OCI-M1 (cell line): ENCODE data around the gene TSFM.

Experiments
- DNase-seq: peaks from one replicate; lab custom pipeline; 2025; lab: John Stamatoyannopoulos, UW

Gene TSFM

GRCh38 chr12:57746025-57746424, 36.6 kb upstream of the TSFM start:
- DNase-seq = peak; percentile 44

- no peak for DNase-seq
Measured at GRCh38 chr12:57749061-57749460, 33.5 kb upstream of the TSFM start.

GRCh38 chr12:57750561-57751431, 31.8 kb upstream of the TSFM start:
- no peak for DNase-seq

- DNase-seq = no peak
Measured at GRCh38 chr12:57751432-57751787, 31.2 kb upstream of the TSFM start.

GRCh38 chr12:57751788-57752667, 30.6 kb upstream of the TSFM start, which contains the start of gene CDK4:
Gene CDK4 (minus strand): TSS chr12:57752310. CDS start chr12:57751717, 593 bp downstream.
- peak; percentile 100 for DNase-seq

- DNase-seq = no peak
Measured at GRCh38 chr12:57752668-57753000, 30.0 kb upstream of the TSFM start.

GRCh38 chr12:57753756-57754337, 28.7 kb upstream of the TSFM start:
- DNase-seq = peak; percentile 51

GRCh38 chr12:57754411-57755193, 28.0 kb upstream of the TSFM start, which contains the start of gene MARCHF9:
Gene MARCHF9 (plus strand): TSS chr12:57755103. CDS start chr12:57755529, 426 bp downstream.
- peak; percentile 45 for DNase-seq

GRCh38 chr12:57755194-57755453, 27.5 kb upstream of the TSFM start:
- no peak for DNase-seq

- no peak for DNase-seq
Measured at GRCh38 chr12:57755454-57756372, 26.9 kb upstream of the TSFM start.

- DNase-seq = peak; percentile 77
Measured at GRCh38 chr12:57756406-57757341, 25.9 kb upstream of the TSFM start.

GRCh38 chr12:57757771-57758170, 24.8 kb upstream of the TSFM start:
- no peak for DNase-seq

GRCh38 chr12:57758552-57759359, 23.8 kb upstream of the TSFM start:
- DNase-seq = no peak

- peak; percentile 49 for DNase-seq
Measured at GRCh38 chr12:57759360-57759980, 23.1 kb upstream of the TSFM start.

GRCh38 chr12:57760347-57760982, 22.1 kb upstream of the TSFM start:
- DNase-seq = peak; percentile 5

GRCh38 chr12:57761391-57761998, 21.1 kb upstream of the TSFM start:
- DNase-seq = no peak

GRCh38 chr12:57762463-57762862, 20.1 kb upstream of the TSFM start:
- no peak for DNase-seq
